Mesendoderm (in vitro differentiated cells): ENCODE data around the gene RAB3C.

ENCODE experiments used
- DNase-seq: peaks from one replicate; pipeline ENCODE4 v3.0.0; 2013
- H2AK5ac ChIP-seq: 2 replicates; pipeline ENCODE4 v1.6.1; 2013; ENCODE audit warnings: low read length, inconsistent platforms
- H2BK120ac ChIP-seq: 2 replicates; pipeline ENCODE4 v1.6.1; 2013; ENCODE audit warnings: low read depth, mild to moderate bottlenecking, low read length, moderate library complexity, mixed read lengths
- H2BK15ac ChIP-seq: replicated peaks from 2 replicates; pipeline ENCODE4 v1.6.1; 2013; ENCODE audit warnings: low read depth, mild to moderate bottlenecking, moderate library complexity
- H2BK5ac ChIP-seq: 2 replicates; pipeline ENCODE4 v1.6.1; 2013; ENCODE audit warnings: low read length, inconsistent platforms
- H3K18ac ChIP-seq: 2 replicates; pipeline ENCODE4 v1.6.1; 2013; ENCODE audit warnings: mild to moderate bottlenecking, low read length, mixed read lengths
- H3K23ac ChIP-seq: one replicate; pipeline ENCODE4 v1.6.1; 2013; ENCODE audit warnings: low read length
- H3K27ac ChIP-seq: 2 replicates; pipeline ENCODE4 v1.5.1; 2013; ENCODE audit warnings: low read depth, mild to moderate bottlenecking, inconsistent platforms, low read length, moderate library complexity
- H3K27me3 ChIP-seq: 2 replicates; pipeline ENCODE4 v1.6.1; 2013; ENCODE audit warnings: low read length, control low read depth, mild to moderate bottlenecking, inconsistent platforms; ENCODE audit not compliant: insufficient read depth, poor library complexity
- H3K36me3 ChIP-seq: 2 replicates; pipeline ENCODE4 v1.6.1; 2013; ENCODE audit warnings: low read length, inconsistent platforms; ENCODE audit not compliant: control insufficient read depth, insufficient read depth
- H3K4ac ChIP-seq: one replicate; pipeline ENCODE4 v1.6.1; 2013; ENCODE audit warnings: low read depth, mild to moderate bottlenecking, low read length, moderate library complexity
- H3K4me1 ChIP-seq: 2 replicates; pipeline ENCODE4 v1.6.1; 2013; ENCODE audit warnings: low read depth, low read length, inconsistent platforms; ENCODE audit not compliant: control insufficient read depth
- H3K4me2 ChIP-seq: 2 replicates; pipeline ENCODE4 v1.6.1; 2013; ENCODE audit warnings: low read length
- H3K4me3 ChIP-seq: 2 replicates; pipeline ENCODE4 v1.5.1; 2013; ENCODE audit warnings: mild to moderate bottlenecking, low read length
- H3K56ac ChIP-seq: one replicate; pipeline ENCODE4 v1.6.1; 2013; ENCODE audit warnings: low read length
- H3K79me1 ChIP-seq: 2 replicates; pipeline ENCODE4 v1.6.1; 2013; ENCODE audit warnings: low read length, inconsistent platforms
- H3K79me2 ChIP-seq: 2 replicates; pipeline ENCODE4 v1.6.1; 2013; ENCODE audit warnings: mild to moderate bottlenecking, low read length; ENCODE audit not compliant: control insufficient read depth, insufficient read depth
- H3K9ac ChIP-seq: 2 replicates; pipeline ENCODE4 v1.6.1; 2013; ENCODE audit warnings: low read length, inconsistent platforms
- H4K5ac ChIP-seq: one replicate; pipeline ENCODE4 v1.6.1; 2013; ENCODE audit warnings: low read length
- H4K8ac ChIP-seq: one replicate; pipeline ENCODE4 v1.6.1; 2013; ENCODE audit warnings: low read depth, mild to moderate bottlenecking, control low read depth, low read length, moderate library complexity
- WGBS: extraction: QIAGEN DNeasy Blood & Tissue Kit; methylation state at CpG from one replicate; pipeline ENCODE4 v1.1.7; 2013; ENCODE audit warnings: low lambda C conversion rate, missing lambda C conversion rate; ENCODE audit not compliant: insufficient coverage; ENCODE audit errors: extremely low coverage; 5-methylcytosine and 5-hydroxymethylcytosine counted together

RAB3C gene

DNA sequence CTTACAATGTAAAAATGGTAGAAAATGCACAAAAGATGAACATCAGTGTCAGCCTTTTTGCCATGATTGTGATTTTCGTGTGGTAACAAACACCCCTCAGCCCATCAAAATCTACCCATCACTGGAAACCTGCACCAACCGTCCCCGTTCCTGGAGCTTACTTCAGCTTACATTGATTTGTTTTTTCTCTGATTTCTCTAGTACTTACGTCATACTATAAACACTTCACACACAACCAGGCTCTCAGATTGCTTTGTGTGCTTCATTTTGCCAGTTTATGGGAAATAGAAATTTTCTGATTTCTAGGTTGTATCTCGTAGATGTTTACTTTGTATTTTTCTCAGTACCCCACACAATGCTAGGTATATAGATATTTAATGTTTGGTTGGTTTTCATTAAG lies 129.1 kb downstream of the RAB3C start:
- H3K4me3 ChIP-seq = no peak overlapping the region
- no peaks in the 10 kb centered on the region for H3K79me2 ChIP-seq
- no peak overlapping the region for H3K18ac ChIP-seq
- no peak overlapping the region for H2BK15ac ChIP-seq
- no peak overlapping the region for H3K4me2 ChIP-seq
- WGBS = no CpG with 5 or more reads among the region's 5 CpGs
- H2BK120ac ChIP-seq = no peak overlapping the region
- H3K36me3 ChIP-seq = no peaks in the 10 kb centered on the region
- H2AK5ac ChIP-seq = no peak overlapping the region
- H3K56ac ChIP-seq = no peak overlapping the region
- no peaks in the 10 kb centered on the region for H3K4me1 ChIP-seq
- H4K5ac ChIP-seq = no peak overlapping the region
- no peaks in the 10 kb centered on the region for H3K27me3 ChIP-seq
- H3K4ac ChIP-seq = no peak overlapping the region
- H3K23ac ChIP-seq = no peak overlapping the region
- no peak for DNase-seq
- no peak overlapping the region for H3K27ac ChIP-seq
- no peak overlapping the region for H2BK5ac ChIP-seq
- H3K79me1 ChIP-seq = no peaks in the 10 kb centered on the region
- no peak overlapping the region for H4K8ac ChIP-seq
- no peak overlapping the region for H3K9ac ChIP-seq

- Histone ChIP-seq H3K27me3 (no peaks in the 10 kb centered on the region), H3K4me2 (no peak overlapping the region), H3K4me3 (no peak overlapping the region), H3K23ac (no peak overlapping the region), H3K18ac (no peak overlapping the region), H2BK5ac (no peak overlapping the region), H2AK5ac (no peak overlapping the region), H4K8ac (no peak overlapping the region), H2BK120ac (no peak overlapping the region), H2BK15ac (no peak overlapping the region), H3K9ac (no peak overlapping the region), H3K36me3 (no peaks in the 10 kb centered on the region), H3K79me1 (no peaks in the 10 kb centered on the region), H3K27ac (no peak overlapping the region), H3K4me1 (peaks cover 3% of the 10 kb centered on the region), H4K5ac (no peak overlapping the region), H3K79me2 (no peaks in the 10 kb centered on the region), H3K56ac (no peak overlapping the region), H3K4ac (no peak overlapping the region)
- DNase-seq = no peak
- WGBS = no CpG with 5 or more reads among the region's 1 CpG
Measured at GRCh38 chr5:58714046-58714445, 131.2 kb downstream of the RAB3C start.

GRCh38 chr5:58715997-58716656 lies 133.3 kb downstream of the RAB3C start:
- Histone ChIP-seq H2BK15ac (no peak overlapping the region), H3K4me3 (no peak overlapping the region), H2BK5ac (no peak overlapping the region), H3K56ac (no peak overlapping the region), H3K18ac (no peak overlapping the region), H3K23ac (no peak overlapping the region), H3K9ac (no peak overlapping the region), H2AK5ac (no peak overlapping the region), H3K27ac (no peak overlapping the region), H2BK120ac (no peak overlapping the region), H3K4me1 (peaks cover 5% of the 10 kb centered on the region), H3K79me1 (no peaks in the 10 kb centered on the region), H3K4ac (no peak overlapping the region), H3K79me2 (no peaks in the 10 kb centered on the region), H3K36me3 (no peaks in the 10 kb centered on the region), H4K5ac (no peak overlapping the region), H4K8ac (no peak overlapping the region), H3K27me3 (no peaks in the 10 kb centered on the region), H3K4me2 (no peak overlapping the region)
- no peak for DNase-seq
- no CpG with 5 or more reads among the region's 2 CpGs for WGBS

- Histone ChIP-seq H2BK5ac (no peak overlapping the region), H3K4ac (no peak overlapping the region), H3K79me1 (no peaks in the 10 kb centered on the region), H3K23ac (no peak overlapping the region), H2AK5ac (no peak overlapping the region), H3K4me3 (no peak overlapping the region), H3K18ac (no peak overlapping the region), H3K27ac (no peak overlapping the region), H4K5ac (no peak overlapping the region), H2BK120ac (no peak overlapping the region), H3K4me1 (peaks cover 5% of the 10 kb centered on the region), H3K56ac (no peak overlapping the region), H3K9ac (no peak overlapping the region), H4K8ac (no peak overlapping the region), H2BK15ac (no peak overlapping the region), H3K36me3 (no peaks in the 10 kb centered on the region), H3K79me2 (no peaks in the 10 kb centered on the region), H3K4me2 (no peak overlapping the region), H3K27me3 (no peaks in the 10 kb centered on the region)
- WGBS = no CpG with 5 or more reads among the region's 5 CpGs
- DNase-seq = peak; percentile 40
Measured at GRCh38 chr5:58716713-58717112, 133.8 kb downstream of the RAB3C start.

- Histone ChIP-seq H2BK5ac (no peak overlapping the region), H2BK15ac (no peak overlapping the region), H2AK5ac (no peak overlapping the region), H3K4me3 (no peak overlapping the region), H3K4ac (no peak overlapping the region), H3K18ac (no peak overlapping the region), H3K4me1 (peaks cover 5% of the 10 kb centered on the region), H3K56ac (peak overlapping the region; percentile 5), H3K79me2 (no peaks in the 10 kb centered on the region), H3K27ac (no peak overlapping the region), H2BK120ac (no peak overlapping the region), H4K8ac (no peak overlapping the region), H3K9ac (no peak overlapping the region), H3K23ac (no peak overlapping the region), H3K36me3 (no peaks in the 10 kb centered on the region), H3K79me1 (no peaks in the 10 kb centered on the region), H3K27me3 (no peaks in the 10 kb centered on the region), H3K4me2 (no peak overlapping the region), H4K5ac (no peak overlapping the region)
- peak; percentile 37 for DNase-seq
- no CpG with 5 or more reads among the region's 5 CpGs for WGBS
Measured at GRCh38 chr5:58717303-58718007, 134.6 kb downstream of the RAB3C start.
